Stimulated activated CD8-positive, alpha-beta memory T cell treated with anti-CD3 and anti-CD28 coated beads, Interleukin-4, amount 100 ng/mL, for 48 hours (primary cell): ENCODE data around the gene SLFN12L.

Experiments
- DNase-seq: peaks from one replicate; pipeline ENCODE4 v3.0.0-alpha.2; 2020

The SLFN12L gene

GRCh38 chr17:35423761-35424160 is 113.7 kb downstream of the SLFN12L start:
- DNase-seq, result no peak
